Measurements from ENCODE around the gene CEP152. TPM values are rescaled to one million over a fixed set of nuclear protein-coding genes. Genes with fewer than 3 reads are reported as not detected.
"Not testable (repeated sequence)": the region's sequence is repeated elsewhere in the genome, so short reads cannot be mapped to it uniquely, and the experiment has no call there.

CEP152 gene
- total and polyA plus RNA-seq, 9 of the 15 experiments (the other 6 are each of a cell fraction or from before 2014, with no cell fraction given): 9.9 to 43.0 (median 23.6) TPM

DNA sequence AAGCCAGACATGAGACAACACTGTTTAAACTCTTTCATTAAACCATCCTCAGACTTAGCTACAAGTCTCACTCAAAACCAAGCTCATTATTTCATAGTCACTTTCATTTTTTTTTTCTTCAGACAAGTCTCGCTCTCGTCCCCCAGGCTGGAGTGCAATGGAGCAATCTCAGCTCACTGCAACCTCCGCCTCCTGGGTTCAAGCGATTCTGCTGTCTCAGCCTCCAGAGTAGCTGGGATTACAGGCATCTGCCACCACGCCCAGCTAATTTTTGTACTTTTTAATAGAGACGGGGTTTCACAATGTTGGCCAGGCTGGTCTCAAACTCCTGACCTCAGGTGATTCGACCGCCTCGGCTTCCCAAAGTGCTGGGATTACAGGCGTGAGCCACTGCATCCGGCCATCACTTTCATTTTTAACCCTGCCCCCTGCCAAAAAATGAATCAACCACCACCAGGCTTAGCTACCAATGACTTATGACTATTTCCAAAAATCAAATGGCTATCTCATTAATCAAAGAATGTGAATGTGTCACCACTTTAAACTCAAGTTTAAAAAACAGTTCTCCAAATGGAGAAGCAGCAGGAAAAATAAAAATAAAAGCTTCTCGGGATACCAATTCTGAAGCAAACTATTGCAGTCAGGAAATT is 20.3 kb downstream of the CEP152 start:
- intact Hi-C loops (cut with micrococcal nuclease); H3K27ac ChIP-seq (ENCODE audit: extremely low read depth, low read depth, low read length); CTCF ChIA-PET (ENCODE audit: low intra/inter-chr PET ratio); DNase-seq (ENCODE audit: extremely low read depth in 1 of 4, low spot score in 3 of 4); H3K79me2 ChIP-seq (ENCODE audit: control insufficient read depth, insufficient read depth, low read length); H3K27me3 ChIP-seq (ENCODE audit: control insufficient read depth in 2 of 2, insufficient read depth in 2 of 2, low read length in 2 of 2); H4K20me1 ChIP-seq (replicated peaks; ENCODE audit: control insufficient read depth, insufficient read depth, low read length); ATAC-seq; H2AFZ ChIP-seq (ENCODE audit: low read depth, low read length); FAIRE-seq; H3K4me1 ChIP-seq (replicated peaks in 1 of 2; ENCODE audit: control insufficient read depth in 2 of 2, insufficient read depth in 2 of 2, low read length in 2 of 2); H3K9ac ChIP-seq (ENCODE audit: insufficient read depth in 1 of 2, low read depth in 2 of 2, low read length in 2 of 2); H3K4me3 ChIP-seq; BruUV-seq (replicated peaks); H3K4me2 ChIP-seq (ENCODE audit: insufficient read depth, low read length); H3K9me1 ChIP-seq (ENCODE audit: control insufficient read depth, insufficient read depth, low read length); H3K9me3 ChIP-seq (replicated peaks; ENCODE audit: control insufficient read depth, insufficient read depth, low read depth, low read length); in situ Hi-C loops (cut with MboI): not testable (repeated sequence)
- POLR2A ChIA-PET: interaction anchor here (0.6 to 2.4 kb wide), 7 partner anchors 11 to 365 kb away, joined by 3 to 11 read pairs (median 3); partner anchors contain the start of gene CEP152
- peaks cover 79% of the 10 kb centered on the region for H3K36me3 ChIP-seq (ENCODE audit: control insufficient read depth, insufficient read depth, low read length)
- 94% methylated on average over 12 of the region's 12 CpGs for WGBS (ENCODE audit: insufficient coverage, low coverage, missing lambda C conversion rate)

DNA sequence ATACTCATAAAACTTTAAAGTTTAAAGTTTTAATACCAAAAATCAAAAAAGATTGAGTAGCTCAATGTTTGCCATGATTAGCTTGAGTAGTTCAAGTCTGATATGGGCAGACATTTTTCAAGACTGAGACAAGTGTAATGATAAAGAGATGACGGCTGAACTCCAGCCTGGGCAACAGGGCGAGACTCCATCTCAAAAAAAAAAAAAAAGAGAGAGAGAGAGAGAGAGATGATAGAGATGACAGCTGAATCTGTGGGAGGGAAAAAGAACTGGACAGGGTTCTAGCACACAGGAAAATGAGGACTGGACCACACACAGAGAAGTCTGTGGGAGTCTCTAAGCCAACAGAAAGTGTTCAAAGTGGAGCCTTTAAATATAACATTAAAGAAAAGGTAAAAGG is 25.2 kb downstream of the CEP152 start:
- Histone ChIP-seq H3K9ac (ENCODE audit: insufficient read depth in 1 of 2, low read depth in 2 of 2, low read length in 2 of 2) (no peak overlapping the region), H3K27ac (ENCODE audit: extremely low read depth, low read depth, low read length) (no peak overlapping the region), H3K4me3 (no peak overlapping the region), H4K20me1 (replicated peaks; ENCODE audit: control insufficient read depth, insufficient read depth, low read length) (no peaks in the 10 kb centered on the region), H3K36me3 (ENCODE audit: control insufficient read depth, insufficient read depth, low read length) (peaks cover 84% of the 10 kb centered on the region), H3K9me1 (ENCODE audit: control insufficient read depth, insufficient read depth, low read length) (no peaks in the 10 kb centered on the region), H3K79me2 (ENCODE audit: control insufficient read depth, insufficient read depth, low read length) (no peaks in the 10 kb centered on the region), H3K4me2 (ENCODE audit: insufficient read depth, low read length) (no peak overlapping the region), H3K4me1 (replicated peaks in 1 of 2; ENCODE audit: control insufficient read depth in 2 of 2, insufficient read depth in 2 of 2, low read length in 2 of 2) (no peaks in the 10 kb centered on the region), H3K27me3 (ENCODE audit: control insufficient read depth in 2 of 2, insufficient read depth in 2 of 2, low read length in 2 of 2) (no peaks in the 10 kb centered on the region), H3K9me3 (replicated peaks; ENCODE audit: control insufficient read depth, insufficient read depth, low read depth, low read length) (no peaks in the 10 kb centered on the region), H2AFZ (ENCODE audit: low read depth, low read length) (no peak overlapping the region)
- ATAC-seq: no peak
- ChIA-PET CTCF (ENCODE audit: low intra/inter-chr PET ratio) (no interaction called here), POLR2A (interaction anchor here (1.0 kb wide), 1 partner anchor 25 kb away, joined by 5 read pairs; the partner anchor contains the start of gene CEP152)
- no peak for DNase-seq (ENCODE audit: extremely low read depth in 1 of 4, low spot score in 3 of 4)
- in situ Hi-C loops (cut with MboI) (no loop called here), intact Hi-C loops (cut with micrococcal nuclease) (no loop called here)
- FAIRE-seq: peak; percentile 54
- TF ChIP-seq ZNF224 (CRISPR knock-in tag; IDR thresholded peaks at IDR 0.05) (no peak), KDM5B (IDR thresholded peaks at IDR 0.05; ENCODE audit: insufficient replicate concordance, low read depth, low read length) (no peak), ZBED1 (IDR thresholded peaks at IDR 0.05) (no peak), PBX2 (CRISPR knock-in tag; IDR thresholded peaks at IDR 0.05; ENCODE audit: low read depth) (no peak), PBX2 (tag; conservative IDR thresholded peaks at IDR 0.05; ENCODE audit: low read depth) (0 out of 2 replicates have a peak, but pooled peaks have one; percentile 34), FOXJ3 (CRISPR knock-in tag; IDR thresholded peaks at IDR 0.05) (no peak), RHOXF2B (CRISPR knock-in tag; conservative IDR thresholded peaks at IDR 0.05) (no peak)
- TF ChIP-seq, protein P1, sequence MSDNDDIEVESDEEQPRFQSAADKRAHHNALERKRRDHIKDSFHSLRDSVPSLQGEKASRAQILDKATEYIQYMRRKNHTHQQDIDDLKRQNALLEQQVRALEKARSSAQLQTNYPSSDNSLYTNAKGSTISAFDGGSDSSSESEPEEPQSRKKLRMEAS (CRISPR knock-in tag; IDR thresholded peaks at IDR 0.05): no peak
- BruUV-seq (replicated peaks): no TSS peak
- 76% methylated on average over 2 of the region's 2 CpGs for WGBS (ENCODE audit: insufficient coverage, low coverage, missing lambda C conversion rate)
